ENCODE results near the gene SPATA46. TPM values are rescaled to one million over a fixed set of nuclear protein-coding genes. Genes with fewer than 3 reads are reported as not detected.

Gene SPATA46
- total RNA-seq, 1 donor from 2014 or later: not detected

DNA sequence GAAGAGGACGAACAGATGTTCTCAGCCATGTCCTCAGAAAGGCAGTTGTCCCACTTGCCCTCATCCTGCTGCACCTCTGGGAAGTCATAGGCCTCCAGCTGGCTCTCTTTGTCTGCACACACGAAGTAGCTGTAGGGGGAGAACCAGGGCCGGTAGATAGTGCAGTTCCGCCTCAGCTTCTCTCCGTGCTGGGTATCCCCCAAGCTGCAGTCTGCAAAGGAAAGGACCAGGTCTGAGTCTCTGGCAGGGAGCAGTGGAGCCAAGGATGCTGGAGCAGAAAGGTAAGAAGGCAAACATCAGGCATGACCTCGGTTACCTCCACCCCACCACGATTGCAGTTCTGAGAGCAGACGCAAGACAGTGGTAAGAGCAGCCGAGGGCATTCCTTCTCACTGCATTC, 2.2 kb downstream of the SPATA46 start:
- DNase-seq (ENCODE audit: low read depth in 2 of 2): no peak

DNA sequence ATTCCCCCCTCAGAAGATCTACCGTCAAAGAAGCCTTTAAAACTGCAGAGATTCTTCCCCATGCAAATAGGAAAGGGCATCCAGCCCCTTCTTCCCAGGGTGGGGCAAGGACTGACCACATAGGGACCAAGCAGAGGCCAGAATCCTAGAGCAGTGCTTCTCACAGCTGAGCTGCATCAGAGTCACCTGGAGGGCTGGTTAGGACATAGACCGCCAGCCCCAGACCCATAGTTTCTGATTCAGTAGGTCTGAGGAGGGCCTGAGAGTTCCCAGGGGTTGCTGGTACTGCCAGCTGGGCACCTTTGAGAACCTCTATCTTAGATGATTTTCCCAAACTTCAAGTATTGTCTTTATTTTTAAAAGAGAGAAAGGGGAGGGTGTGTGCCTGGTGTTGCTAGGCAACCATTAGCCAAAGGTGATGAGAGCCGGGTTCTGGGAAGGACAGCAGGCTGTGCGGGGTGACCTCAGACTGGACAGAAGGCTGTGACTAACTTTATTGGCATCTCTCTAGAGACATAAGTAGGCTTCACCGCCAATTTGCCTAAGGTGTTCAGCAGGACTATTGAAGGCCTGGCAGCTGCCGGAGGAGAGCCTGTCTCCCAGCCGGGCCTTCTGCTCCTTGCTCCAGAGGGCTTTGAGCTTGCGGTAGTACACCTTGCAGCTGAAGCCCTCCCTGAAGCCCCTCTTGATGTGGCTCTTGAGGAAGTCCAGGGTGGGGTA, 3.0 kb downstream of the SPATA46 start:
- DNase-seq (ENCODE audit: low read depth in 2 of 2): peak in 1 of 2 donors; percentile 34

DNA sequence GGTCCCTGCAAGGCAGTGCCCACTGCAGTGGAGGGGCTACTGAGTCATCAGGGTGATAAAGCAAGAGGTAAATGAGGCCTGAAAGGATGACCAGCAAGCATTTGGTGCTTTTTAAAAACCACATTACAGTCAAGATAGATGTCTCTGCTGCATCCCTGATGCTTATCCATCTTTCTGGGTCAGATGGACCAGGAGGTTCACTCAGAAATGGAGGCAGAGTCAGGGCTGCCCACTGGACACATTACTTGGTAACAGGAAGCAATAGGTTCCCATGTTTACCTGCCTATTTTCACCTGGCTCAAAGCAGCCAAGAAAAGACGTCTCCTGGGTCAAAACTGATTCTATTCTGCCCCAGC, 3.6 kb downstream of the SPATA46 start:
- DNase-seq (ENCODE audit: low read depth in 2 of 2): no peak

DNA sequence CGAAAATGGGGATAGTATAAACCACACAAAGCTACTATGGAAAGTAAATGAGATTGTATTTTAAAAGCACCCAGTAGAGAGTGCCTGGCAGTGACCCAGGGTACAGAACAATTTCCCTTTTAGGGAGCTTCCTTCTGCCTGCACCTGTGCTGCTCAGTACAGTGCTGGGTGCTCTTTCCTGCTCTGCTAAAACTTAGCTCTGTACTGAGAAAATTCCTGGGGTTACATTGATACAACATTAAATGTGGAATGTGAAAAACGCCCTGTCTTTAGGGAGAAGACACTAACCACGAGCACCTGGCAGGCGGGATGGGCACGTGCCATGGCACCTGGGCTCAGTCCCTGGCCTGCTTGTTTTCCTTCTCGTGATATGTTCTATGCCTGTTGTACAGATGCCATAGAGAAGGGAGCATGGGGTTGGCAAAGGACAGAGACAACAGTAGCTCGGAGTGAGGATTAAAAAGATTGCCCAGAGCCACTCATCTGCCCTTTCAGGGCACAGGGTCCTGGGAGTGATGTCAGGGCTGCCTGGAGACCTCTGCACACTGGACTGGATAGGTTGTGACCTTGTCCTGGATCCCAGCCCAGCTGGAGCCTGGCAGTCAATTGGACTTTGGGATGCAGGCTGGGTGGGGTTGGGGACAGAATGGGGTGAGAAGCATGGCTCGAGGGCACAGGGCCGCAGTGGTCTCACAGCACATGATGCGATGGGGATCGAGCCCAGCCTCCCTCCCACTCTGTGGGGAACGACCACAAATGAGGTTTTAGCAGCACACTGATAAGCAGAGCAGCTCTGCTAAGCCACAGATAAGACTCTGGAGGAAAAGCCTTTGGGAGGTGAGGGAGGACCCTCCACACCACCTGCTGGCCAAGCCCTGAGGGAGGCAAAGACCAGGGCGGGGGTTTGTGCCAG, 4.2 kb downstream of the SPATA46 start:
- no peak for DNase-seq (ENCODE audit: low read depth in 2 of 2)

DNA sequence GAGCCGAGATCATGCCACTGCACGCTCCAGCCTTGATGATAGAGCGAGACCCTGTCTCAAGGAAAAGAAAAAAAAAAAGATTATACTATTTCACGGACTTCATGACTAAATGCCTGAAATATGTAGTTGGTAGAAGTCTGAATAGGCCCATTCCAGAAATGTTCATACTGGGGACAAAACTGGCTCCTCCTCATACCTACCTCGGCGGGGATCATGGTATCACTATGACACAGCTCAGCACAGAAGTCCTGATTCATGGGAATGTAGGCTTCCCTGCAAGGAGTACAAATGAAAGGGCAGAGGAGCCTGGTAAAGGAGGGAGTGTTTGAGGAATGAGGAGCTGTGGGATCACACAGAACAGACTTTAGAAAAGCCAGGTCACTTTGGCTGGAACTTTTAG, 5.0 kb downstream of the SPATA46 start:
- no peak for DNase-seq (ENCODE audit: low read depth in 2 of 2)

DNA sequence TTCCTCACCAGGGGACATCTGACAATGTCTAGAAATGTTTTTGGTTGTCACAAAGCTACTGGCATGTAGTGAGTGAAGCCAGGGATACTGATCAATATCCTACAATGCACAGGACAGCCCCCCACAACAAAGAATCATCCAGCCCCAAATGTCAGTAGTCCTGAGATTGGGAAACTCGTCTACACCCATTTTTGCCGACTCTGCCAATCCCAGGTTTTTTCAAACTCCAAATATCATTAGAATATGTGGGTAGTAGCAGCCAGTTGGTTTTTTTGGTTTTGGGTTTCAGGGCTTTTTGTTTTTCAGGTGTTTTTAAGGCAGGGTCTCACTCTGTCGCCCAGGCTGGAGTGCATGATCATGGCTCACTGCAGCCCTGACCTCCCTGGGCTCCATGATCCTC, 5.9 kb downstream of the SPATA46 start:
- no peak for DNase-seq (ENCODE audit: low read depth in 2 of 2)

DNA sequence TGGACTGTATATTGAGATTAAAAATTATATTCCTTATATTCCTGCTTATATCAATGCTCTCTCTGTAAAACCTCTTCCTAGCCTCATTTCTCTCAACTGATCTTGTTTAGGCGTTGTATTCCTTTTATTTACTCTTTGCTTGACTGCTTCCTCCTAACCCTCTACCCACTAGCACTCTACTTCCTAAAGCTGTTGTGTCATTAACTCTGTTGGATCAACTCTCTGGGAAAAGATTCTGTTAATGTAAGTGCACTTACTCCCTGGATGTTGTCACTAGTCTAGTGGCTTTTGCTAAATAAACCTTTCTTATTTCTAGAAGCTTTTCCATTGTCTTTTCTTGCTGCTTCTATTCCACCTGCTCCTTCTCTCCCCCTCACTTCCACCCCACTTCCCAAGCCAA, 6.5 kb downstream of the SPATA46 start:
- no peak for DNase-seq (ENCODE audit: low read depth in 2 of 2)

DNA sequence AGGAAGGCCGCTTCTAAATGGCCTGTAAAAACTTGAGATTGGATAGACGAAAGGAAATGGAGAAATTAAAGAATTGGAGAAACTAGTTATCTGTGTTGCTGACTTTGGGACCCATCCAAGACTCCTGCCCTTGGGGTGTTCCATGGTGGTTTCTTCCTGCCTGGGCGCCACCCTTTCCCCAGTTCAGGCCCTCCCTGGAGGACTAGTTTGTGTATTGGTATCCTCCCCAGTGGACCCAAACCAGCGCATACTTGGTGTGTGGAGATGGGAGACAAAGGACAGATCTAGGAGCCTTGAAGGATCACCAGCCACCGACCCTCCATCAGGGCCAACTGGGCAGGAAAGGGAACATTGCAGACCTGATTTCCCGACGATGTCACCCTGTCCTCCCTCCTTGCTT, 7.1 kb downstream of the SPATA46 start:
- DNase-seq (ENCODE audit: low read depth in 2 of 2): no peak

DNA sequence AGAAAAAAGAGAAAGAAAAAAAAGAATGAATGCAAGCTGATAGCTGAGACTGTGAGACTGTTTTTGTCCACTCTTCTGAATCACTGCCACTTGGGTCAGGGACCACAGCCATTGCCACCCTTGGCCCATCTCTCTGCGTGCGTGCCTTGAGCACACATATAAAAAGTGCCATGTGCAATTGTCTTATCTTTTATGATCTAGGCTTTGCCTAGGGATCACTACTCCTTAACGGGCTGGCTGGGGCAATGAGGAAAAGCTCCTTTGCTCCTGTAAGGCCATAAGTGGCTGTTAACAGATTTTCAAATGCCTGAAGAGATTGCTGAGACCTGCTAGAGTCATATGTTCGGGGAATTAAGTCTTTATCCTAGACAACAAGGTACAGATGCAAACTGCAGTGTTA, 8.2 kb downstream of the SPATA46 start:
- DNase-seq (ENCODE audit: low read depth in 2 of 2): no peak

DNA sequence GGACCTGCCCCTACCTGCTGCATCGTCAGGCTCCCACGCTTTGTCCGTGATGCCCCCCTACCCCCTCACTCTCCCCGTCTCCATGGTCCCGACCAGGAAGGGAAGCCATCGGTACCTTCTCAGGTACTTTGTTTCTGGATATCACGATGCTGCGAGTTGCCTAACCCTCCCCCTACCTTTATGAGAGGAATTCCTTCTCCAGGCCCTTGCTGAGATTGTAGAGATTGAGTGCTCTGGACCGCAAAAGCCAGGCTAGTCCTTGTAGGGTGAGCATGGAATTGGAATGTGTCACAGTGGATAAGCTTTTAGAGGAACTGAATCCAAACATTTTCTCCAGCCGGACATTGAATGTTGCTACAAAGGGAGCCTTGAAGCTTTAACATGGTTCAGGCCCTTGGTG, 8.9 kb downstream of the SPATA46 start:
- no peak for DNase-seq (ENCODE audit: low read depth in 2 of 2)

DNA sequence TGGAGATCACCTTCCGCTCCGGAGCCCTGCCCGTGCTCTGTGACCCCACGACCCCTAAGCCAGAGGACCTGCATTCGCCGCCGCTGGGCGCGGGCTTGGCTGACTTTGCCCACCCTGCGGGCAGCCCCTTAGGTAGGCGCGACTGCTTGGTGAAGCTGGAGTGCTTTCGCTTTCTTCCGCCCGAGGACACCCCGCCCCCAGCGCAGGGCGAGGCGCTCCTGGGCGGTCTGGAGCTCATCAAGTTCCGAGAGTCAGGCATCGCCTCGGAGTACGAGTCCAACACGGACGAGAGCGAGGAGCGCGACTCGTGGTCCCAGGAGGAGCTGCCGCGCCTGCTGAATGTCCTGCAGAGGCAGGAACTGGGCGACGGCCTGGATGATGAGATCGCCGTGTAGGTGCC, 9.6 kb downstream of the SPATA46 start:
- no peak for DNase-seq (ENCODE audit: low read depth in 2 of 2)

DNA sequence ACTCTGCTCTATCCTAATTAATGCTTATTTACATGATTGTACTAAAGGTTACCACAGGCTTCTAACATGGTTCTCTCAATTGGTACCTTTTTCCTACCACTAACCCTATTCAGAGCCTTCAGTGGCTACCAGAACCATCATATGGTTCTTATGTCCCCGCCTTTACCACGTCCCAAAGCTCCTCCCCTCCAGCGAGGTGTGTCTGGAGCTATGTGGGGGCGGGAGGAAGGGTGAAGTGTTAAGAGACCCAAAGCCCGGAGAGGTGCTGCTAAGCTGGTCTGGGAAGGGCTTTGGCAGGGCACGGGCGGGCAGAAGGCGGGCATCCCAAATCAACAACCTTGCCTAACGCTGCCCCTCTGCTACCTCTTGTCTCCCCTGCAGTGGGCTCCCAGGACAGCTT, 10.0 kb downstream of the SPATA46 start:
- DNase-seq (ENCODE audit: low read depth in 2 of 2): no peak

DNA sequence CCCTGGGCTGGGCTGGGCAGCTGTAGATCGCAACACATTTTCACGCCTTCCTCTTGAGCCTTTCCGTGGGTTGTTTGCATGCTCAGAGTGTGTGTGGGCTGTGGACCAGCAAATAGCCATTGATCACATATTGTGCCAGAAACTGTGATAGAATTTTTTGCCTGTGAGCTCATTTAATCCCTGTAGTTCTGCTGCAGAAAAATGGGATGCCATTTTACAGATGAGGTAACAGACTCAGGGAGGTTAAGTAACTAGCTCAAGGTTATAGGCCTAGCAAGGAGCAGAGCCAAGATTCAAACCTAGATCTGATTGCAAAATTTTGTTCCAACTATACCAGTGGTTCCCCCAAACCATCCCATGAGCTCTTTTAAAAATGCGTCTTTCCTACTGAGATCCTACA, 10.5 kb downstream of the SPATA46 start:
- no peak for DNase-seq (ENCODE audit: low read depth in 2 of 2)

DNA sequence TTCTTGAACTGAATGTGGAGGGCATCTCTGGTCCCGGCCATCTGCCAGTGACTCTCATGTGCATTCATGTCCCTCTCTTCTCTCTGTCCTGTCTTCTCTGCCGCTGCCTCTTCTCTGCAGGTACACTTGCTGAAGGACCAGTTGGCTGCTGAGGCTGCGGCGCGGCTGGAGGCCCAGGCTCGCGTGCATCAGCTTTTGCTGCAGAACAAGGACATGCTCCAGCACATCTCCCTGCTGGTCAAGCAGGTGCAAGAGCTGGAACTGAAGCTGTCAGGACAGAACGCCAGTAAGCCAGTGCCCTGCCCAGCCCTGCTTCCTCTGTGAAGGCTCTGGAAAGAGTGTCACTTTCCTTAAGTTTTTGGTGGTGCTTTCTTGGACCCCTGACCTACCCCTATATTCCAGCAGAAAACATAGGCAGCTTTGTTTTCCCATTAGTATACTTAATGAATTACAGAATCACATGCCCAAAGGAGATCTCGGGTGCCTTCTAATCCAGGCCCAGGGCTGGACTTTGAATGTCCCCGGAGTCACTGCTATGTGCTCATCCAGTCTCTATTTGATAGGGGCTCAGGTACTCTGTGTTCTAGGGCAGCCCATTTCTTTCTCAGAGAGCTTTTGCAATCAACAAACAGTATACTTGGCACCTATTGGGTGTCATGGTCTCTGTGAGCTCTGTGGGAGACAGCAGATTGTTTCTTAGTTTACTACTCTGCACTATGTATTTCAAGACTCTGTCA, 11.2 kb downstream of the SPATA46 start:
- no peak for DNase-seq (ENCODE audit: low read depth in 2 of 2)

DNA sequence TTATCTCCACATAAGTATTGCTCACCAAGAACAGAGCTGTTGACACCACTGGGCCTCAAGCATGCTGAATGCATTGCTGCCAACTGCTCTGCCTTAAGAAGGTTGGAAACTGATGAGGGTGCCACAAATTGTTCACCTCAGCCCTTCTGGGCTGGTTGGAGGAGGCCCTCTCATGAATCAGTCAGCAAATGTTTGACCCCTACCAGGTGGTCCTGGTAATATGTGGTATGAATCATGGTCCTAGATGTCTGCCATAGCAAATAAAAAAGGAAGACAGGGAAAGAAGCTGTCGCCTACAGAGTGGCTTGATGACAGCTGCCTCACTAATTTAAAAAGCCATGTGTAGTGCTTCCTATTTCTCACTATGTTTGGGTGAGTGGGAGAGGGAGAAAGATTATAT, 12.2 kb downstream of the SPATA46 start:
- no peak for DNase-seq (ENCODE audit: low read depth in 2 of 2)

DNA sequence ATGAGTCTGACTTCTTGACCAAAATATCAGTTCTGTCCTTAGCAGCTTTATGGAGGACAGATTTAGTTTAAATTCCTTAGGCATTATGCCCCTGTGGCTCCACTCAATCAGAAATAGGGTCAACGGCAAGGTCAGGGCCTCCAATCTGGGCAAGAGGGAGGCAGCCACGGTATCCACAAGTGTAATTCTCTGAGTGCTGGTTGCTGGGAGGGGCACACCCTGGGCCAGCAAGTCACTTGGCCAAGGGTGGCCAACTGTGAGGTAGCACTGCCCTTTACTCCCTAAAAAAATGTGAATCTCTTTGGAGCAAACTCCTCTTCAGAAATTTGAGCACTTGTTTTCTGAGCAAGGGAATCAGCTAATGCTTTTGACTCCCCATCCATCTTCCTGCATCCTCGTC, 12.8 kb downstream of the SPATA46 start:
- no peak for DNase-seq (ENCODE audit: low read depth in 2 of 2)

DNA sequence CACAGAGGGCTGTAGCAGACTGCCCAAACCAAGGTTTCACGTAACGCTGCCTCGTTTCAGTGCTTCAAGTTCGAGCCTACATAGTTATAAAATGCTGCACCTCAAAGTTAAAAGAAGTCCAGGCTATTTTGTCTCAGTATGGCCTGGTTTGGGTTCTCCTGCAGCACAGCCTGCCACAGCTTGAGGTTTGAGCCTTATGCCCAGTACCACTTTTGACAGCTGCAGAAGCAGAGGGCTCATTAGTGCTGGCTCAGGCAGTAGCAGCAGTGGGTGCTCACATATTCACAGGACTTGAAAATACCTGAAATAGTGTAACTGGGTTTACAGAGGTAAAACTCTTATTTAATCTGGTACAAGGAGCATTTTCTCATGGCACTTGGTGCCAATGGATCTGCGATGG, 15.3 kb downstream of the SPATA46 start:
- no peak for DNase-seq (ENCODE audit: low read depth in 2 of 2)

DNA sequence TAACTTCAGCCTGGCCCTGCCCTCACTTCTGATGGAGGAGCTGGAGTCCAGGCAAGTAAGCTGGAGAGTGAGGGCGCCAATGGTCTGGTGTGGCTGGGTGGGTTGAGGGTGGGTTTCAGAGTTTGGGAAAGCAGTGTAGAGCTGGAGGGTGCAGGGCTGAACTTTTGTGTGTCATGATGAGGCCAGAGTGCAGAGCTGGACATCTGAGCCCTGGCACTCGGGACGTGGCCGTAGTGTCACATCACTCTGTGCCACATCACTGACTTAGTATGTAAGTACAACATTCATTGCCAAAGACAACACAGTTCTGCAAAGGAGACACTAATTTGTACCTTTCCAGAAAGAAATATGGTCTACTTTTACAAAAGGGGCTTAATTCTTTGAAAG, 15.8 kb downstream of the SPATA46 start:
- no peak for DNase-seq (ENCODE audit: low read depth in 2 of 2)

DNA sequence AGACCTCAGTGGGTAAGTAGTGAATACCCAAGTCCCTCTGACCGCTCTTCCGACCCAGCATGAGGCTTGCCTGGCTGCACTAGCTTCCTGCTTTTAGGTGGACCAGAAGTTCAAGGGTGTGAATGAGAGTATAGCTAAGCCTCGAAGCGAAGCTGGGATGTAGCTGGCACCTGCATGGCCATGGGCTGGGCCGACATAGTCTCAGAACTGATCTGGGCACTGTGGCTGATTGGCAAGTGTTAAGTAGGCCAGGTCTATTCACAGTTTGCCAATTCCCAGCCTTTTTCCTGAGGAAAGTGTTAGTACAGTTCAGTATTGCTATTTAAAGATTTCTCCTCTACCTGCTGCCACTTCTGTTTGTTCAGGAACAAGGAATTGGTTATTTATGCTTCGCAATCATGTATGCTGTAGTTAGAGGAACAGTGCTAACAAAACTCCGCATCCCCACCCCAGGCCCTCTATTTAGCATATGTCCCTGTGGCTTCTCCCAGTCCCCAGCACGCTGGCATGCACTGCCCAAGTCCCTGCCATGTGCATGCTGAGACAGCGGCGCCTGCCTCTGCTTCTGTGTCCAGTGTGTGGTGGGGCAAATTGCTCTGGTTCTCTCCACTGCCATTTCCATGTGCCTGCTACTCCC, 16.3 kb downstream of the SPATA46 start:
- no peak for DNase-seq (ENCODE audit: low read depth in 2 of 2)

DNA sequence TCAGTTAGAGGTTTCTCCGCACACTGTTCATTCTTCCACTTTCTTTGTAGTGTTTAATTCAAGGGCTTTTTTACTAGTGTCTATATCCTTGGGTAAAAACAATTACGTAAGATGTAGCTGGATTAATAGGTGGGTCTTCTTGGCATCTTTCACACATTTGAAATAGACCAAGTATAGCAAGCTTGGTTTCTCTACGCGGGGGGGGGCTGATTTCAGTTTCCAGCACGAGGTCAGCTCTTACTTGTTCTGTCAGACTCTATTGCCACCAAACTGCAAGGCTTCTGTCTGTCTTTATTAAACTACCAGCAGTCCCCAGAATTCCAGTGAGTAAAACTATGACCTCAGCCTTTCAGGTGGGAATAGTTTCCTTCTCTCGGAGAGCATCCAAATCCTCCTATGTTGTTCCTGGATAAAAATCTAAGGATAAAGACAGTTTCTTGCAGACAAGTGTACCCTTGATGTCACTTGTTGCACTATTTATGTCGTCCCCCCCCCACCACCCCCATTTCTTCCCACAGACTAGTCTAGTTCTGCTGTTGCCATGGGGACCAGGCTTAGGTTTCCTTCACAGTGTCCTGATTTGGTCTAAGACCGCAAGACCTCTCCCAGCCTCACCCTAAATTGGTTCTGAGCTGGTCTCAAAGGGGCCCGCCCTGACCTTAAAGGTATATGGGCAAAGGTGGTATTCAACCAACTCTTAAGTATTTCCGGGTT, 17.0 kb downstream of the SPATA46 start:
- no peak for DNase-seq (ENCODE audit: low read depth in 2 of 2)

DNA sequence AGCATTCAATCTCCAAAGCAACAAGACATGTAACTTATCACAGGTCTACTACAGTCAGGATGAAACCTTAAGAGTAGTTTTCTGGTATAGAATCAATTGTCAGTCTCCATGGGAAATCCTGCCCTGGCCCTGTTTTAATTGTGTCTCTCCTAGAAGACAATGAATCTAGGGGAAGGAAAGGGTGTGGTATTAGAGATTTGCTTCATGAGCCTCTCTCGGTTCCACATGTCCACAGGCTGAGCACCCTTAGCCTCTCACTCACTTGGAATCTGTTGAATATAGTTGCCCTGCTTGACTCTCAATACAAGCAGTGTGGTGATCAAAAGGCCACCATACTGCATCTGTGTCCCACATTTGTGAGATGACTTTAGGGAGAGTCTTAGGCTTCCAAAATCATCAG, 17.7 kb downstream of the SPATA46 start:
- no peak for DNase-seq (ENCODE audit: low read depth in 2 of 2)

Data from dermis microvascular lymphatic vessel endothelial cell (primary cell).